HL-60 (cell line): ENCODE measurements around the gene ABCA1.

Experiments
- DNase-seq, 2 experiments: peaks; one replicate each; pipeline ENCODE4 v3.0.0-alpha.2; 2010 to 2020; ENCODE audit warnings: low read depth in 1 of 2, low spot score in 1 of 2
- H3K27ac ChIP-seq: fragments of 250-450 bp; sonication (Bioruptor Pico); replicated peaks from 2 replicates; pipeline ENCODE4 v1.5.1; 2020; ENCODE audit warnings: mild to moderate bottlenecking, moderate library complexity
- H3K27me3 ChIP-seq: fragments of 250-450 bp; sonication (Bioruptor Pico); 2 replicates; pipeline ENCODE4 v1.5.1; 2021; ENCODE audit warnings: mild to moderate bottlenecking, moderate library complexity; ENCODE audit not compliant: insufficient read depth, poor library complexity, severe bottlenecking
- H3K4me3 ChIP-seq: replicated peaks from 2 replicates; pipeline ENCODE4 v1.5.1; 2011; ENCODE audit warnings: mild to moderate bottlenecking, control low read depth, low read length; ENCODE audit not compliant: insufficient read depth
- GABPA ChIP-seq: IDR thresholded peaks from 2 replicates; pipeline ENCODE4 v1.6.1; 2012; ENCODE audit warnings: low read depth
- POLR2AphosphoS5 ChIP-seq: IDR thresholded peaks from 2 replicates; pipeline ENCODE4 v1.6.1; 2012; ENCODE audit warnings: low read depth
- SPI1 ChIP-seq: IDR thresholded peaks from 2 replicates; pipeline ENCODE4 v1.6.1; 2012; ENCODE audit warnings: low read depth, mild to moderate bottlenecking, borderline replicate concordance
- TF ChIP-seq, protein P1 (sequence below): IDR thresholded peaks from 2 replicates; pipeline ENCODE4 v1.6.1; 2012; ENCODE audit warnings: low read depth; ENCODE audit not compliant: insufficient replicate concordance
- TF ChIP-seq, protein P2 (sequence below): IDR thresholded peaks from one replicate; pipeline ENCODE4 v1.5.1; 2011; ENCODE audit warnings: low read length, control low read depth, inconsistent platforms; ENCODE audit not compliant: insufficient read depth

ABCA1 gene

DNA sequence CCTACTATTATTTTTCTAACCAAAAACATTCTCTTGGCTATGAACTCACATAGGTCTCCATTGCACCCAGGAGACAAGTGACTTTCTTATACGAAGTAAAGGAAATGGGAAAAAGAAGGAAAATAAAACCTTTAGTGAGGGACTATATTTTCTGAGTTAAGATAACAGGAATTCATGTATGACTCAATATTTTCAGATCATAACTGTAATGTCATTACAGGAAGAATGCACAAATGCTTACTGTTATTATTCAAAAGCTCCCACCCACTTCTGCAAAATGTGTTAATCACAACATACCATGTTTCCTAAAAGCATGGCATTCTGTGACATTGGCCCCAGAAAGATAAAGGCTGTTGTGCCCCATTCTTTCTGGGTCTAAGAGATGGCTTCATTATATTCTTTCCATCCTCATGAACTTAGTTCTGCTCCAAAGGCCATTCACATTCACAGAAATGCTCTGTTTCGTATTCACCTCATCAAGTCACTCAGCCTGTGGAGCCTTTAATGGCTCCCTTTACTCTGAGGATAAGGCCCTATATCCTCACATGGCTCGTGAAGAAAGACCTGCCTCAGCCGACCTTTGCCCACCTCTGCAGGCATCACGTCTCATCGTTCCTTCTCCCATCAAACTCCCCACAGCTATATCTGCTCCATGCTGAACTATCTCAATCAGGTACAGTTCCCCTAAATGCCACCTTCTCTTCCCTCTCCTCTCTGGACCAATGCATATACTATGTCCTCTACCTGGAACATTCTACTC lies 77.0 kb downstream of the ABCA1 start:
- Histone ChIP-seq H3K27me3 (no peaks in the 10 kb centered on the region), H3K27ac (no peak overlapping the region), H3K4me3 (no peak overlapping the region)
- TF ChIP-seq SPI1 (peak; percentile 26; the same call in 1 of the 2 replicates), GABPA (no peak)
- no peak for DNase-seq

DNA sequence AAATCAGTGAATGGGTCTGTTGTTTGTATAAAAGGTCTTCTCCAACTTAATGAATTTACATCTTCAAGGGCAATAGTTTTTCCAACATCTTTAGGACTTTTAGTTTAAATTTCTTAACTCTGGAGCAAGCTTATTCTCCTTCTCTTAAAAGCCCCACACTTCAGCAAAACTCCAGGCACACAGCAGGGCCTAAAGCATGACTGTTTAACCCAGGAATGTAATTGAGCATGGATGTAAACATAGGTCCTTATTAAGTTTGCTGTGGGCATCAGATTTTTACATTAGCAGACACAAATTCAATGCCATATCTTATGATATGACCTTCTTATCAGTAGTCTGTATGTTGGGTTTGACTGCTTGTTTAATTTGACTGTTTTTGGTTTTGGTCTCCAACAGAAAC lies 78.9 kb downstream of the ABCA1 start:
- Histone ChIP-seq H3K27me3 (no peaks in the 10 kb centered on the region), H3K27ac (no peak overlapping the region), H3K4me3 (no peak overlapping the region)
- no peak for DNase-seq
- TF ChIP-seq POLR2AphosphoS5 (no peak), GABPA (no peak), SPI1 (no peak)
- TF ChIP-seq, protein P1, sequence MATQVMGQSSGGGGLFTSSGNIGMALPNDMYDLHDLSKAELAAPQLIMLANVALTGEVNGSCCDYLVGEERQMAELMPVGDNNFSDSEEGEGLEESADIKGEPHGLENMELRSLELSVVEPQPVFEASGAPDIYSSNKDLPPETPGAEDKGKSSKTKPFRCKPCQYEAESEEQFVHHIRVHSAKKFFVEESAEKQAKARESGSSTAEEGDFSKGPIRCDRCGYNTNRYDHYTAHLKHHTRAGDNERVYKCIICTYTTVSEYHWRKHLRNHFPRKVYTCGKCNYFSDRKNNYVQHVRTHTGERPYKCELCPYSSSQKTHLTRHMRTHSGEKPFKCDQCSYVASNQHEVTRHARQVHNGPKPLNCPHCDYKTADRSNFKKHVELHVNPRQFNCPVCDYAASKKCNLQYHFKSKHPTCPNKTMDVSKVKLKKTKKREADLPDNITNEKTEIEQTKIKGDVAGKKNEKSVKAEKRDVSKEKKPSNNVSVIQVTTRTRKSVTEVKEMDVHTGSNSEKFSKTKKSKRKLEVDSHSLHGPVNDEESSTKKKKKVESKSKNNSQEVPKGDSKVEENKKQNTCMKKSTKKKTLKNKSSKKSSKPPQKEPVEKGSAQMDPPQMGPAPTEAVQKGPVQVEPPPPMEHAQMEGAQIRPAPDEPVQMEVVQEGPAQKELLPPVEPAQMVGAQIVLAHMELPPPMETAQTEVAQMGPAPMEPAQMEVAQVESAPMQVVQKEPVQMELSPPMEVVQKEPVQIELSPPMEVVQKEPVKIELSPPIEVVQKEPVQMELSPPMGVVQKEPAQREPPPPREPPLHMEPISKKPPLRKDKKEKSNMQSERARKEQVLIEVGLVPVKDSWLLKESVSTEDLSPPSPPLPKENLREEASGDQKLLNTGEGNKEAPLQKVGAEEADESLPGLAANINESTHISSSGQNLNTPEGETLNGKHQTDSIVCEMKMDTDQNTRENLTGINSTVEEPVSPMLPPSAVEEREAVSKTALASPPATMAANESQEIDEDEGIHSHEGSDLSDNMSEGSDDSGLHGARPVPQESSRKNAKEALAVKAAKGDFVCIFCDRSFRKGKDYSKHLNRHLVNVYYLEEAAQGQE = no peak
- TF ChIP-seq, protein P2, sequence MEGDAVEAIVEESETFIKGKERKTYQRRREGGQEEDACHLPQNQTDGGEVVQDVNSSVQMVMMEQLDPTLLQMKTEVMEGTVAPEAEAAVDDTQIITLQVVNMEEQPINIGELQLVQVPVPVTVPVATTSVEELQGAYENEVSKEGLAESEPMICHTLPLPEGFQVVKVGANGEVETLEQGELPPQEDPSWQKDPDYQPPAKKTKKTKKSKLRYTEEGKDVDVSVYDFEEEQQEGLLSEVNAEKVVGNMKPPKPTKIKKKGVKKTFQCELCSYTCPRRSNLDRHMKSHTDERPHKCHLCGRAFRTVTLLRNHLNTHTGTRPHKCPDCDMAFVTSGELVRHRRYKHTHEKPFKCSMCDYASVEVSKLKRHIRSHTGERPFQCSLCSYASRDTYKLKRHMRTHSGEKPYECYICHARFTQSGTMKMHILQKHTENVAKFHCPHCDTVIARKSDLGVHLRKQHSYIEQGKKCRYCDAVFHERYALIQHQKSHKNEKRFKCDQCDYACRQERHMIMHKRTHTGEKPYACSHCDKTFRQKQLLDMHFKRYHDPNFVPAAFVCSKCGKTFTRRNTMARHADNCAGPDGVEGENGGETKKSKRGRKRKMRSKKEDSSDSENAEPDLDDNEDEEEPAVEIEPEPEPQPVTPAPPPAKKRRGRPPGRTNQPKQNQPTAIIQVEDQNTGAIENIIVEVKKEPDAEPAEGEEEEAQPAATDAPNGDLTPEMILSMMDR = no peak

DNA sequence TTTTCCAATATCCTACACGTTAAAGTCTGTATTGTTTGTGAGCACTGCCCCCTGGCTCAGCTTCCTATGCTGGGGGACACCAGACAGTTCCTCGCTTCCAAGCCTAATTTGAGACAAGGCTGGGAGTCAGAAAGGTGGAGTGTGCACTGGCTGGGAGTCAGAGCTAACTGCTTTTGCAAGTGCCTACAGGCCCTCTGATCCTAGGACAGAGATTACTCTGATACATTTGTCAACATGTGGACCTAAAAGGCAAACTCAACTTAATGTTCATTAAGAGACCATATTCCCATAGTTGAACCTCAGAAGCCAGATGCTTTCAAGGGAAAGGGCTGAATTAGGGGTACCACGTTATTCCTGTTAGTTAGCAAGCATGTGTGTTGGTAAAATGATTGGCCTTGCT lies 83.2 kb downstream of the ABCA1 start:
- DNase-seq = no peak
- TF ChIP-seq SPI1 (no peak), GABPA (no peak), POLR2AphosphoS5 (no peak)
- TF ChIP-seq, protein P2 = no peak
- TF ChIP-seq, protein P1 = no peak
- no peak overlapping the region for H3K4me3 ChIP-seq
- H3K27ac ChIP-seq = no peak overlapping the region
- no peaks in the 10 kb centered on the region for H3K27me3 ChIP-seq

DNA sequence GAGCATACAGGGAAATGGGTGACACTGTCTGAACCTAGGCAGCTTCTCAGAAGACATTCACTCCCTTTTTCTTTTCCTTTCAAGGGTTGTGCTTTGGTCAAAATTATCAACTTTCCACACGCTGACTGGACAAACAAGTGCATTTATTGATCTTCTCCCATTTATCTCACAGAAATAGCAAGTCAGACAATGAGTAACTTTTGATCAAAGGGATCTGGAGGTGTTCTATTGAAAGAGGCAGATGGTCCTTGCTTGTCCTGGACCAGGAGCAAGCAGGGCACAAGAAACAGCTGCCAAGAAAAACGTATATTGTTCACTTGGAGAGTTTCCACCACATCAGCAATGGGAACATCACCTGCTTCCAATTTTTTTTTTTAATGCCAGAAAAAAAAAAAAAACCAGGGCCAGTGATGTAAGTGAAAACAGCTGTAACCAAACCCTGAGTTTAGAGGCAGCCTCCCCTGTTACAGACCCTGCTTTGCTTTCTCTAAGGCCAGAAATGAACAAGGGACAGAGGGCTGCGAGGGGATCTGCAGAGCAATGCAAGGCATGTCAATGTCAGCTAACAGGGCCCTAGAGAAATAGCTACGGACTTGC lies 84.2 kb downstream of the ABCA1 start:
- TF ChIP-seq, protein P1 = no peak
- TF ChIP-seq GABPA = no peak
- TF ChIP-seq SPI1 = no peak
- Histone ChIP-seq H3K27ac (no peak overlapping the region), H3K4me3 (no peak overlapping the region), H3K27me3 (no peaks in the 10 kb centered on the region)
- DNase-seq = no peak
